Mucosa of rectum (tissue), 2 donors: Measurements from ENCODE around the gene MTA3.

Experiments used
- H3K27ac ChIP-seq, 2 donors: one replicate each; pipeline ENCODE4 v1.7.0; 2013; ENCODE audit warnings: inconsistent platforms in 2 of 2, low read depth in 2 of 2, low read length in 2 of 2
- H3K27me3 ChIP-seq, 2 donors: one replicate each; pipeline ENCODE4 v1.7.0; 2013; ENCODE audit warnings: low read length in 2 of 2; ENCODE audit not compliant: control insufficient read depth in 2 of 2, insufficient read depth in 2 of 2
- H3K36me3 ChIP-seq, 2 donors: one replicate each; pipeline ENCODE4 v1.7.0; 2013; ENCODE audit warnings: low read length in 2 of 2; ENCODE audit not compliant: control insufficient read depth in 2 of 2, insufficient read depth in 2 of 2
- H3K4me1 ChIP-seq, 2 donors: one replicate each; pipeline ENCODE4 v1.7.0; 2013; ENCODE audit warnings: low read length in 2 of 2, mild to moderate bottlenecking in 1 of 2; ENCODE audit not compliant: control insufficient read depth in 2 of 2, insufficient read depth in 2 of 2
- H3K4me3 ChIP-seq, 2 donors: one replicate each; pipeline ENCODE4 v1.7.0; 2013; ENCODE audit warnings: low read length in 2 of 2
- H3K9ac ChIP-seq, 2 donors: one replicate each; pipeline ENCODE4 v1.7.0; 2013; ENCODE audit warnings: low read length in 2 of 2, low read depth in 1 of 2, mild to moderate bottlenecking in 1 of 2
- H3K9me3 ChIP-seq, 2 donors: one replicate each; pipeline ENCODE4 v1.7.0; 2013; ENCODE audit warnings: low read length in 2 of 2; ENCODE audit not compliant: control insufficient read depth in 2 of 2
- donor health status: healthy.
- donor health status: Normal muscosa, but diverticular disease.

MTA3 gene

DNA sequence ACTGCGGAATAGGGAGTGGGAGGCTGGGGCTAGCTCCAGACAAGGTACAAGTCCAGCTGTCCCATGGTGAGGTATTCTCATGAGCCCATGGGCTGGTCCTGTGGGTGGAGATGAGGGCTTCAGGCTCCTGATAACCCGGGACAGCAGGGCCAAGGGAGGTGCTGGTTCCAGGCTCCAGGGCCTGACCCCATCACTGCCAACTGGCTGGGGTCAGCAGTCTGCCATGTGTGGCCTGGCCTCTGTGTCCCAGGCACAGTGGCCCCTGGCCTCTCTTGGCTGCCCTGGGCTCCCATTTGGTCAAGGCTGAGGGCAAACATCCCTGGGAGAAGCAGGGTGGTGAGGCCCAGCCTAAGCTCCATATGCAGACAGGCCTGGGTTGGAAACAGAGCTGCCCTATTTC lies 196.5 kb downstream of the MTA3 start:
- peaks cover 0 to 3% of the 10 kb centered on the region in 2 donors for H3K36me3 ChIP-seq
- H3K27me3 ChIP-seq = peaks cover 0 to 2% of the 10 kb centered on the region in 2 donors
- H3K27ac ChIP-seq = no peak overlapping the region
- H3K9ac ChIP-seq = no peak overlapping the region
- no peak overlapping the region for H3K4me3 ChIP-seq
- H3K9me3 ChIP-seq = no peaks in the 10 kb centered on the region
- H3K4me1 ChIP-seq = no peaks in the 10 kb centered on the region

- no peaks in the 10 kb centered on the region for H3K9me3 ChIP-seq
- H3K36me3 ChIP-seq = no peaks in the 10 kb centered on the region
- H3K27me3 ChIP-seq = peaks cover 0 to 2% of the 10 kb centered on the region in 2 donors
- no peak overlapping the region for H3K9ac ChIP-seq
- H3K4me1 ChIP-seq = no peaks in the 10 kb centered on the region
- no peak overlapping the region for H3K4me3 ChIP-seq
- no peak overlapping the region for H3K27ac ChIP-seq
Observed at GRCh38 chr2:42765686-42766085, 197.3 kb downstream of the MTA3 start.

GRCh38 chr2:42767080-42767898 lies 198.9 kb downstream of the MTA3 start:
- H3K9ac ChIP-seq = no peak overlapping the region
- H3K27ac ChIP-seq = no peak overlapping the region
- H3K9me3 ChIP-seq = no peaks in the 10 kb centered on the region
- no peak overlapping the region for H3K4me3 ChIP-seq
- no peaks in the 10 kb centered on the region for H3K27me3 ChIP-seq
- no peaks in the 10 kb centered on the region for H3K36me3 ChIP-seq
- no peaks in the 10 kb centered on the region for H3K4me1 ChIP-seq

GRCh38 chr2:42767899-42768705 lies 199.7 kb downstream of the MTA3 start:
- Histone ChIP-seq H3K4me1 (no peaks in the 10 kb centered on the region), H3K9me3 (no peaks in the 10 kb centered on the region), H3K4me3 (no peak overlapping the region), H3K27ac (no peak overlapping the region), H3K27me3 (no peaks in the 10 kb centered on the region), H3K36me3 (no peaks in the 10 kb centered on the region), H3K9ac (no peak overlapping the region)

GRCh38 chr2:42768706-42769256 lies 200.3 kb downstream of the MTA3 start:
- H3K36me3 ChIP-seq = no peaks in the 10 kb centered on the region
- H3K9me3 ChIP-seq = no peaks in the 10 kb centered on the region
- no peak overlapping the region for H3K4me3 ChIP-seq
- H3K4me1 ChIP-seq = no peaks in the 10 kb centered on the region
- no peak overlapping the region for H3K27ac ChIP-seq
- H3K27me3 ChIP-seq = no peaks in the 10 kb centered on the region
- no peak overlapping the region for H3K9ac ChIP-seq

DNA sequence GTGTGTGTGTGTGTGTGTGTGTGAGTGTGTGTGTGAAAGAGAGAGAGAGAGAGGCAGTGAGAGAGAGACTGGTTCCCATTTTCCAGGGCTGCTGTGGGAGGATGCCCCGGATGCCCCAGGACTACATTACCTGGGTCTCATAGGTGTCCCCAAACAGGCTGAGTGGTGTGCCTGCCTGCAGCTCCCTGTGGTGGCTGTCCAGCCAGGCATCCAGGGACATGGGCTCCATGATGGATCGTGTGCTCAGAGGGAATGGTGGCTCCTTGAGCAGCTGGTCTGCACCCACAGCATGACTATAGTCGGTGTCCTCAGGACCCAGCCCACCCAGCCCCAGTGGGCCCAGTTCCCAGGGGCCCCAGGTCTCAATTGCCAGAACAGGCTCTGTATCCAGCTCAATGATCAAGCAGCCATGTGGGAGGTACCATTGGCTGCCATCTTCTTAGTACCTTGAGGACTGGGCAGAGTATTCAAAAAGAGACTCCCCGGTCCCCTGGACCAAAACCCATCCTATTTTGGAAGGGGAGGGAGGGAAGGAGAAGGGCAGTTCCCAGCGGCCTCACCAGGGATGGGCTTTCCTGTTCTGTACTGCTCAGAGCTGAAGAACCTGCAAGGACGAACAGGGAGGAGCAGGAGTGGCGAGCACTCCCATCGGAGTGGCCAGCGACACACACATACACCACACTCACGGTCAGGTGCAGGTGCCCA lies 201.3 kb downstream of the MTA3 start:
- Histone ChIP-seq H3K9me3 (no peaks in the 10 kb centered on the region), H3K27ac (no peak overlapping the region), H3K27me3 (no peaks in the 10 kb centered on the region)

DNA sequence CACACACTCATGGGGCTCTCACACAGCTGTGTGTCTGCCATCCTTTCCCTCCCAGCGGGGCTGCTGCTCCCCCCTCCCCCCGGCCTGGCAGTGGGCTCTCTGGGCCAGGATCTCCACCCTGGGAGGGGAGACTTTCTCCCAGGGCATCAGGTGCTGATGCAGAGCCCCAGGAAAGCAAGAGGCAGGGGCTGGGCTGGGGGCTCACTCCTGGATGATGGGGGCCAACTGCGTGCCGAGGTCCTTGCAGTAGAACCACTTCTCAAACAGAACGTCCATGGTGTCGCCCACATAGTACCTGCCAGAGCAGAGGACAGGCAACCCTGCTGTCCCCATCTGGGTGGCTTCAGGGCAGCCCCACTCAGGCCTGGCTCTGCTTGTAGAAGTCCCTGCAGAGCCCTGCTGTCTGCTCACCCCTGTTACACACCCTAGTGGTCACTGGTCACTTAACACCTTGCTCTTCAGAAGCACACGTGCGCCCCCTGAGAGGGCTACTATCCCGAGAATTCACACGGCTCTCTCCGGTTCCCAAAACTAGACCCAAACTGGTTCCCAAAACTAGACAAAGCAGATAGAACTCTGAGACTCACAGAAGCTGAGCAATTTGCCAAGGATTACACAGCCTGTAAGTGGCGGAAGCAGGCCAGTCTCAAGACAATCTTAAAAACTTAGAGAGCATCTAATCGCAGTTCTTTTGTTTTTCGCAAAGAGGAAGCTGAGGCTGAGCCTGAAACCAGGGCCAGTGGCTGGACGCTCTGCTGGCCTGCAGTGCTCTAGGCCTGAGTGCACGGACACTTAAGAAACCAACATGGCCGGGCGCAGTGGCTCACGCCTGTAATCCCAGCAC lies 202.1 kb downstream of the MTA3 start:
- Histone ChIP-seq H3K9ac (no peak overlapping the region), H3K36me3 (no peaks in the 10 kb centered on the region), H3K27me3 (no peaks in the 10 kb centered on the region), H3K4me3 (no peak overlapping the region), H3K27ac (no peak overlapping the region), H3K9me3 (no peaks in the 10 kb centered on the region), H3K4me1 (no peaks in the 10 kb centered on the region)

More for the DNA sequence above, 201.3 kb downstream of the MTA3 start:
- H3K4me3 ChIP-seq = no peak overlapping the region
- no peak overlapping the region for H3K9ac ChIP-seq
- H3K4me1 ChIP-seq = no peaks in the 10 kb centered on the region
- H3K36me3 ChIP-seq = no peaks in the 10 kb centered on the region

DNA sequence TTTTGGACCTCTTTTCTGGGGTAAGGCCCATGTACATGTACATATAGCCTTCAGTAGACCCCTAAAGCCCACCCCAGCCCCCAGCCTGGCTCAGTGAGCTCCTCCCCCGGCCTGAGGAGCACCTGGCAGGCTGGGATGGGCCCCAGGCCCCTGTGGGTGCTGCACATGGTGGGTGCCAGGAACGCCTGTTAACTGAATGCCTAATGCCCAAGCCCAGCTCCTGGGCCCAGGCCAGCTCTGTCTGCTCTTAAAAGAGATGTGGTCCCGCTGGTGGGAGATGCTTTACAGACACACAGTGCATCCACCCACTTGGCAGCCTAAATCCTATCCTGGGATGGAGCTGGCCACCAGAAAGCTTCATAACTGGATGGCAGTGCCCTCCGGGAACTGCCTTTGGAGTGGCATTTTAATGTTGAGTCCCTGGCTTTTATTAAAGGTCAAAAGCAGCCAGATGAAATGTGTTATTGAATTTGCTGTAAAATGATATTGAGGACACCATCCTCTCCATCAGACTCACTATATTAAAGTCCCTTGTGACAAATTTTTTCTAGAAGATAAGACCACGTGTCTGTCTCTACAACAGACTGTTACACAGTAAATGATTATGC lies 203.2 kb downstream of the MTA3 start:
- no peak overlapping the region for H3K27ac ChIP-seq
- H3K4me1 ChIP-seq = no peaks in the 10 kb centered on the region
- no peaks in the 10 kb centered on the region for H3K9me3 ChIP-seq
- H3K9ac ChIP-seq = no peak overlapping the region
- no peaks in the 10 kb centered on the region for H3K27me3 ChIP-seq
- H3K4me3 ChIP-seq = no peak overlapping the region
- no peaks in the 10 kb centered on the region for H3K36me3 ChIP-seq

DNA sequence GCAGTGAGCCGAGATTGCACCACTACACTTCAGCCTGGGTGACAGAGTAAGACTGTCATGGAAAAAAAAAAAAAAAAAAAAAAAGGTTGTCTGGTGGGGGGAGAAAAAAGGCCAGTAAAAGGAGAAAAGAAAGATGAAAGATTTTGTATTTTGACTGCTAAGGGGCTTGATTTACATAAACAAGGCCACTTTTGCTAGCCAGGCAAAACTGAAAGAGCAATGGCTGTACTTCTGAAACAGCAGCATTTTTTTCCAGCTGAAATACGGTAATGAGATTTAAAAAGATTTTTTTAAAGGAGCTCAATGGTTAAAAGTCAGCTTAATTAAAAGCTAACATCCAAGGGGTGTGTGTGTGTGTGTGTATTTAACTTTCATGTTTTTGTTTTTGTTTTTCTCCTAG lies 206.8 kb downstream of the MTA3 start:
- H3K4me3 ChIP-seq = no peak overlapping the region
- H3K27ac ChIP-seq = no peak overlapping the region
- H3K36me3 ChIP-seq = peaks cover 0 to 2% of the 10 kb centered on the region in 2 donors
- no peaks in the 10 kb centered on the region for H3K27me3 ChIP-seq
- no peaks in the 10 kb centered on the region for H3K9me3 ChIP-seq
- H3K9ac ChIP-seq = no peak overlapping the region
- H3K4me1 ChIP-seq = no peaks in the 10 kb centered on the region
